SU-DHL-6 (cell line): ENCODE measurements around the gene COMMD3.

Experiments used
- H2AFZ ChIP-seq: fragments of 200-600 bp; sonication (generic); 2 replicates; pipeline ENCODE4 v1.6.1; 2014; ENCODE audit warnings: low read depth, mild to moderate bottlenecking, moderate library complexity, mixed read lengths, antibody characterized with exemption, low read length; ENCODE audit not compliant: severe bottlenecking
- H3F3A ChIP-seq: fragments of 200-600 bp; shearing (Covaris generic); 2 replicates; pipeline ENCODE4 v1.6.0; 2016; ENCODE audit warnings: antibody characterized with exemption, mild to moderate bottlenecking; ENCODE audit not compliant: insufficient read depth
- H3K27ac ChIP-seq: fragments of 200-600 bp; sonication (generic); 2 replicates; pipeline ENCODE4 v1.5.1; 2016; ENCODE audit warnings: low read depth, mild to moderate bottlenecking, low read length, moderate library complexity, mixed read lengths
- H3K27me3 ChIP-seq: fragments of 200-600 bp; sonication (generic), shearing (Covaris generic); 2 replicates; pipeline ENCODE4 v1.6.0; 2014; ENCODE audit warnings: mild to moderate bottlenecking, low read length
- H3K36me3 ChIP-seq: fragments of 200-600 bp; sonication (generic); 2 replicates; pipeline ENCODE4 v1.6.1; 2014; ENCODE audit warnings: mild to moderate bottlenecking, low read length, mixed read lengths
- H3K4me2 ChIP-seq: fragments of 300-600, 200-600 bp; shearing (Covaris generic), sonication (generic); 2 replicates; pipeline ENCODE4 v1.6.0; 2014; ENCODE audit warnings: low read length, low read depth, mild to moderate bottlenecking; ENCODE audit not compliant: poor library complexity, severe bottlenecking
- H3K4me3 ChIP-seq: fragments of 200-600 bp; sonication (generic); 2 replicates; pipeline ENCODE4 v1.5.1; 2014; ENCODE audit warnings: antibody characterized with exemption, low read length, mild to moderate bottlenecking, mixed read lengths; ENCODE audit not compliant: insufficient read depth, poor library complexity, severe bottlenecking
- H3K79me2 ChIP-seq: fragments of 200-600 bp; sonication (generic); 2 replicates; pipeline ENCODE4 v1.6.1; 2014; ENCODE audit warnings: mild to moderate bottlenecking, low read length, moderate library complexity; ENCODE audit not compliant: insufficient read depth
- H3K9ac ChIP-seq: fragments of 200-600 bp; sonication (generic); 2 replicates; pipeline ENCODE4 v1.7.0; 2014; ENCODE audit warnings: mild to moderate bottlenecking, low read length
- H3K9me2 ChIP-seq: fragments of 200-600 bp; sonication (generic); replicated peaks from 2 replicates; pipeline ENCODE4 v1.6.1; 2014; ENCODE audit warnings: low read length; ENCODE audit not compliant: insufficient read depth
- H3K9me3 ChIP-seq: fragments of 200-600 bp; sonication (generic); 2 replicates; pipeline ENCODE4 v1.6.1; 2014; ENCODE audit warnings: low read length, mixed read lengths; ENCODE audit not compliant: insufficient read depth
- H4K20me1 ChIP-seq: fragments of 200-600 bp; sonication (generic); 2 replicates; pipeline ENCODE4 v1.6.1; 2014; ENCODE audit warnings: low read depth, mild to moderate bottlenecking, antibody characterized with exemption, low read length, moderate library complexity, mixed read lengths
- EZH2phosphoT487 ChIP-seq: fragments of 200-600 bp; sonication (generic), shearing (Covaris generic); conservative IDR thresholded peaks from 2 replicates; pipeline ENCODE4 v1.6.1; 2018; ENCODE audit warnings: mild to moderate bottlenecking, antibody characterized with exemption, low read length, moderate library complexity, mixed read lengths
- TF ChIP-seq, protein P1 (sequence below): fragments of 200-600 bp; sonication (generic); IDR thresholded peaks from one replicate; pipeline ENCODE4 v1.5.1; 2017; ENCODE audit warnings: antibody characterized with exemption, mild to moderate bottlenecking, low read length, moderate library complexity; ENCODE audit not compliant: insufficient read depth, poor library complexity, severe bottlenecking

Gene COMMD3

DNA sequence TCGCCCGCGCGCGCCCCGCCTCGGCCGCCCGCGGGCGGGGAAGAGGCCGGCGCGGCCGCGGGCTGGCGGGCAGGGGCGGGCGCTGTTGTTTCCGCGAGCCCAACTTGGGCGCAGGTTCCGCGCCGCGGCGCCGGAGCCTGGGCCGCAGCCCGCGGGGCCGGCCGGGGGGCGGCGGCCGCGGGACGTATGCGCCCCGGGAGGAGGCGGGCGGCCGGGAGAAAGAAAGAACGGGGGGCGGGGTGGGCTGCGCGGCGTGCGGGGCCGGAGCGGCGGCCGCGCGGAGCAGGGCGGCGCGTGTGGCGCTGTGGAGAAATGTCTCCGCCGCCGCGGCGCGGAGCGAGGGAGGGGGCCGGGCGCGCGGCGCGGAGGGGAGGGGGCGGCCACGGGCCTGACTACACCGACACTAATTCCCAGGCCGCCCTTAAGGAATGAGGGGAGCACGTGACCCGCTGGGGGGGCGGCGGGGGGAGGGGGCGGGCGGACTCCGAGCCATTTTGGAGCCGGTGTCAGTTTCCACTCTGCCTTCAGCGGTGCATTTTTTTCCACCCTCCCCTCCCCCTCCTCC lies 4.5 kb downstream of the COMMD3 start, which contains the start of gene BMI1:
BMI1 (plus strand) TSS at position 509 of the 565 bp plus-strand sequence. CDS start 5,351 bp downstream, outside the sequence.
- Histone ChIP-seq H4K20me1 (peaks cover 20% of the 10 kb centered on the region), H3K4me3 (peak within 1 kb of the TSS; percentile 85), H3K9me2 (no peaks in the 10 kb centered on the region), H3F3A (peaks cover 32% of the 10 kb centered on the region), H3K9ac (peak within 1 kb of the TSS; percentile 85), H3K27me3 (no peaks in the 10 kb centered on the region), H3K36me3 (0 out of 2 replicates have a peak, but pooled peaks cover 15% of the 10 kb centered on the region), H3K27ac (no peak within 1 kb of the TSS), H3K9me3 (no peaks in the 10 kb centered on the region), H2AFZ (peak within 1 kb of the TSS; percentile 84), H3K79me2 (0 out of 2 replicates have a peak, but pooled peaks cover 4% of the 10 kb centered on the region), H3K4me2 (peak within 1 kb of the TSS; percentile 78)
- no peak for TF ChIP-seq EZH2phosphoT487
- TF ChIP-seq, protein P1, sequence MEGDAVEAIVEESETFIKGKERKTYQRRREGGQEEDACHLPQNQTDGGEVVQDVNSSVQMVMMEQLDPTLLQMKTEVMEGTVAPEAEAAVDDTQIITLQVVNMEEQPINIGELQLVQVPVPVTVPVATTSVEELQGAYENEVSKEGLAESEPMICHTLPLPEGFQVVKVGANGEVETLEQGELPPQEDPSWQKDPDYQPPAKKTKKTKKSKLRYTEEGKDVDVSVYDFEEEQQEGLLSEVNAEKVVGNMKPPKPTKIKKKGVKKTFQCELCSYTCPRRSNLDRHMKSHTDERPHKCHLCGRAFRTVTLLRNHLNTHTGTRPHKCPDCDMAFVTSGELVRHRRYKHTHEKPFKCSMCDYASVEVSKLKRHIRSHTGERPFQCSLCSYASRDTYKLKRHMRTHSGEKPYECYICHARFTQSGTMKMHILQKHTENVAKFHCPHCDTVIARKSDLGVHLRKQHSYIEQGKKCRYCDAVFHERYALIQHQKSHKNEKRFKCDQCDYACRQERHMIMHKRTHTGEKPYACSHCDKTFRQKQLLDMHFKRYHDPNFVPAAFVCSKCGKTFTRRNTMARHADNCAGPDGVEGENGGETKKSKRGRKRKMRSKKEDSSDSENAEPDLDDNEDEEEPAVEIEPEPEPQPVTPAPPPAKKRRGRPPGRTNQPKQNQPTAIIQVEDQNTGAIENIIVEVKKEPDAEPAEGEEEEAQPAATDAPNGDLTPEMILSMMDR, result no peak

DNA sequence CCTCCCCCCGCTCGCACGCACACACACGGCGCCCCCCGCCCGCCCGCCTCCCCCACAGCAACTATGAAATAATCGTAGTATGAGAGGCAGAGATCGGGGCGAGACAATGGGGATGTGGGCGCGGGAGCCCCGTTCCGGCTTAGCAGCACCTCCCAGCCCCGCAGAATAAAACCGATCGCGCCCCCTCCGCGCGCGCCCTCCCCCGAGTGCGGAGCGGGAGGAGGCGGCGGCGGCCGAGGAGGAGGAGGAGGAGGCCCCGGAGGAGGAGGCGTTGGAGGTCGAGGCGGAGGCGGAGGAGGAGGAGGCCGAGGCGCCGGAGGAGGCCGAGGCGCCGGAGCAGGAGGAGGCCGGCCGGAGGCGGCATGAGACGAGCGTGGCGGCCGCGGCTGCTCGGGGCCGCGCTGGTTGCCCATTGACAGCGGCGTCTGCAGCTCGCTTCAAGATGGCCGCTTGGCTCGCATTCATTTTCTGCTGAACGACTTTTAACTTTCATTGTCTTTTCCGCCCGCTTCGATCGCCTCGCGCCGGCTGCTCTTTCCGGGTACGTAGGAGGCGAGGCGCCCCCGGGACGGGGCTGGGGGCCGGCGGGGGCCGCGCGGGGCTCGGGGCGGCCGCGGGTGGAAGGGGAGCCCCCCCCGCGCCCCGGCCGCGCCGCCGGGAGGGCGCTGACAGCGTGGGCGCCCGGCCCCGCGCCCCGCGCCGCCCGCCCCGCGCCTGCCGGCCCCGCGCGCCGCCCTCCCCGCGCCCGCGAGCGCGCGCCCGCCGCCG lies 5.2 kb downstream of the COMMD3 start:
- peak overlapping the region; percentile 84 for H2AFZ ChIP-seq
- 0 out of 2 replicates have a peak, but pooled peaks cover 15% of the 10 kb centered on the region for H3K36me3 ChIP-seq
- H4K20me1 ChIP-seq, result peaks cover 20% of the 10 kb centered on the region
- TF ChIP-seq, protein P1, result no peak
- TF ChIP-seq EZH2phosphoT487, result no peak
- H3F3A ChIP-seq, result peaks cover 37% of the 10 kb centered on the region
- peak overlapping the region; percentile 82 for H3K4me3 ChIP-seq
- 0 out of 2 replicates have a peak, but pooled peaks cover 4% of the 10 kb centered on the region for H3K79me2 ChIP-seq
- H3K27me3 ChIP-seq, result no peaks in the 10 kb centered on the region
- no peaks in the 10 kb centered on the region for H3K9me2 ChIP-seq
- H3K27ac ChIP-seq, result no peak overlapping the region
- H3K9me3 ChIP-seq, result no peaks in the 10 kb centered on the region
- H3K9ac ChIP-seq, result peak overlapping the region; percentile 85
- H3K4me2 ChIP-seq, result peak overlapping the region; percentile 56

DNA sequence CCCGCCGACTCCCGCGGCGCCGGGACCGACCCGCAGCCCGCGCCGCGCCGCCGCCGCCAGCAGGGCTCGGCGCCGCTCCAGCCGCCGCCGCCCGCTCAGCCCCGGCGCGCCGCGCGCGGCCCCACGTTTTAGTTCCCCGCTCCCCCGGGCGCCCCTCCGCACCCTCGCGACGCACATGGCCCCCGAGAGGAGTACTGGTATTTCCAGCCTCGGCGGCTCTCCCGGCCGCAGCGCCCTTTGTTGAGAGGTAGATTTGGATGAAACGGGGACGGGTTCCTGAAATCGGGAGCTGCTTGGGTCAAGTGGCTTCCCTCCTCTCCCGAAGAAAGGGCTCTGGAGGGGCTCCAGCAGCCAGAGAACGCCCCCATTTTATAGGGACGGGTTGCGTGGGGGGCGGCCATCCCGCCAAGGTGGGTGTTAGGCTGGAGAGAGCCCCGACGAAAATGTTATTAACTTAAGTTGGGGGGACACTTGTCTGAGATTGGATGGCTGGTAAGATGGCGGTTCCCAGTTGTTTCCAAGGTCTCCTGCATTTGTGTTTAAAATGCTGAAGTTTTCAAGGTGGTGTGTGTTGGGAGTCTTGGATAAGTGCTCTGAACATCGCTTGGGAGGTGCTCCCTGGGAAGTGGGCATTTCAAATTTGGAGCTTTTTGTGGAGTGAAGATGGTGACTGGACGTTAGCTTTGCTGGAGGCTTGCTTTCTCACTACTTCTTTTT lies 5.9 kb downstream of the COMMD3 start:
- Histone ChIP-seq H3K9me3 (no peaks in the 10 kb centered on the region), H3K27me3 (no peaks in the 10 kb centered on the region), H3K79me2 (0 out of 2 replicates have a peak, but pooled peaks cover 4% of the 10 kb centered on the region), H3K4me2 (peak overlapping the region; percentile 78), H3K4me3 (peak overlapping the region; percentile 85), H3K9ac (peak overlapping the region; percentile 68), H3K9me2 (no peaks in the 10 kb centered on the region), H2AFZ (peak overlapping the region; percentile 60), H3K27ac (no peak overlapping the region), H4K20me1 (peaks cover 20% of the 10 kb centered on the region), H3K36me3 (0 out of 2 replicates have a peak, but pooled peaks cover 21% of the 10 kb centered on the region), H3F3A (peaks cover 38% of the 10 kb centered on the region)
- TF ChIP-seq EZH2phosphoT487, result peak; percentile 100
- TF ChIP-seq, protein P1, result no peak
